ENCODE data around the gene NGRN. TPM values are rescaled to one million over a fixed set of nuclear protein-coding genes. Genes with fewer than 3 reads are reported as not detected.
A peak's percentile ranks its signal among the peaks of the same experiment; 100 is the strongest.

Gene NGRN
- total RNA-seq, 1 donor from 2014 or later = 103 TPM

- H3K4me3 Mint-ChIP-seq = peak overlapping the region; percentile 86
Measured at GRCh38 chr15:90232196-90232595, 33.3 kb upstream of the NGRN start.

GRCh38 chr15:90232941-90233386 is 32.5 kb upstream of the NGRN start:
- Mint-ChIP-seq H3K4me3 (peak overlapping the region; percentile 86), H3K27me3 (no peaks in the 10 kb centered on the region), H3K36me3 (peaks cover 7% of the 10 kb centered on the region), H3K4me1 (ENCODE audit: unreplicated experiment) (peaks cover 13% of the 10 kb centered on the region), H3K9me3 (no peaks in the 10 kb centered on the region), H3K27ac (peak overlapping the region; percentile 61)
- no peak for DNase-seq (ENCODE audit: extremely low spot score, unreplicated experiment)
- peak; percentile 69 for TF ChIP-seq CTCF (conservative IDR thresholded peaks at IDR 0.05)

More at GRCh38 chr15:90232196-90232595, 33.3 kb upstream of the NGRN start:
- peaks cover 13% of the 10 kb centered on the region for H3K4me1 Mint-ChIP-seq (ENCODE audit: unreplicated experiment)
- TF ChIP-seq CTCF (conservative IDR thresholded peaks at IDR 0.05) = no peak
- no peak for DNase-seq (ENCODE audit: extremely low spot score, unreplicated experiment)
- peak overlapping the region; percentile 61 for H3K27ac Mint-ChIP-seq
- no peaks in the 10 kb centered on the region for H3K9me3 Mint-ChIP-seq
- peaks cover 7% of the 10 kb centered on the region for H3K36me3 Mint-ChIP-seq
- H3K27me3 Mint-ChIP-seq = no peaks in the 10 kb centered on the region

GRCh38 chr15:90233387-90234095 is 31.9 kb upstream of the NGRN start, which contains the start of gene CIB1:
Gene CIB1 (minus strand): TSS chr15:90233941. CDS start chr15:90233885, 56 bp downstream.
- H3K36me3 Mint-ChIP-seq = peaks cover 7% of the 10 kb centered on the region
- H3K4me1 Mint-ChIP-seq (ENCODE audit: unreplicated experiment) = peaks cover 13% of the 10 kb centered on the region
- peak within 1 kb of the TSS; percentile 86 for H3K4me3 Mint-ChIP-seq
- peak; percentile 22 for TF ChIP-seq CTCF (conservative IDR thresholded peaks at IDR 0.05)
- H3K27me3 Mint-ChIP-seq = no peaks in the 10 kb centered on the region
- H3K27ac Mint-ChIP-seq = peak within 1 kb of the TSS; percentile 70
- no peaks in the 10 kb centered on the region for H3K9me3 Mint-ChIP-seq
- peak; percentile 95 for DNase-seq (ENCODE audit: extremely low spot score, unreplicated experiment)

GRCh38 chr15:90234096-90234988 is 31.1 kb upstream of the NGRN start, which contains the start of gene GDPGP1:
Gene GDPGP1 (plus strand): TSS chr15:90234209. CDS start chr15:90240909, 6,700 bp downstream.
- no peak for DNase-seq (ENCODE audit: extremely low spot score, unreplicated experiment)
- no peaks in the 10 kb centered on the region for H3K27me3 Mint-ChIP-seq
- peak within 1 kb of the TSS; percentile 70 for H3K27ac Mint-ChIP-seq
- peaks cover 2% of the 10 kb centered on the region for H3K36me3 Mint-ChIP-seq
- no peaks in the 10 kb centered on the region for H3K9me3 Mint-ChIP-seq
- no peak for TF ChIP-seq CTCF (conservative IDR thresholded peaks at IDR 0.05)
- peak within 1 kb of the TSS; percentile 86 for H3K4me3 Mint-ChIP-seq
- peaks cover 13% of the 10 kb centered on the region for H3K4me1 Mint-ChIP-seq (ENCODE audit: unreplicated experiment)

GRCh38 chr15:90239371-90239770 is 26.1 kb upstream of the NGRN start:
- H3K27ac Mint-ChIP-seq = no peak overlapping the region

More at GRCh38 chr15:90239371-90239770, 26.1 kb upstream of the NGRN start:
- no peak for DNase-seq (ENCODE audit: extremely low spot score, unreplicated experiment)
- Mint-ChIP-seq H3K9me3 (no peaks in the 10 kb centered on the region), H3K27me3 (no peaks in the 10 kb centered on the region), H3K4me1 (ENCODE audit: unreplicated experiment) (peaks cover 8% of the 10 kb centered on the region), H3K4me3 (no peak overlapping the region), H3K36me3 (no peaks in the 10 kb centered on the region)
- no peak for TF ChIP-seq CTCF (conservative IDR thresholded peaks at IDR 0.05)

Data from type B pancreatic cell (in vitro differentiated cells).